Cardiac fibroblast (primary cell): ENCODE results near the gene TMEM92.

Experiments
- DNase-seq, 2 donors: peaks; one replicate each; pipeline versions ENCODE4 v3.0.0 to v3.0.0-alpha.2; 2010; ENCODE audit warnings: low read depth in 2 of 2
- H3K4me3 ChIP-seq, 2 donors: replicated peaks in 1 of 2; 1 replicate in 1 of 2; 2 replicates in 1 of 2; pipeline ENCODE4 v1.5.1; 2011; ENCODE audit warnings: low read depth in 2 of 2, low read length in 2 of 2, mild to moderate bottlenecking in 2 of 2, moderate library complexity in 1 of 2
- CTCF ChIP-seq: IDR thresholded peaks from one replicate; pipeline ENCODE4 v1.5.1; 2011; ENCODE audit warnings: low read depth, mild to moderate bottlenecking, low read length, inconsistent platforms

The TMEM92 gene

GRCh38 chr17:50240851-50241250 lies 33.4 kb upstream of the TMEM92 start:
- no peak for TF ChIP-seq CTCF
- H3K4me3 ChIP-seq: no peak overlapping the region
- peak; percentile 49 to 69 for DNase-seq

- H3K4me3 ChIP-seq: no peak overlapping the region
- DNase-seq: no peak
- no peak for TF ChIP-seq CTCF
Measured at GRCh38 chr17:50241431-50241830, 32.8 kb upstream of the TMEM92 start.

DNA sequence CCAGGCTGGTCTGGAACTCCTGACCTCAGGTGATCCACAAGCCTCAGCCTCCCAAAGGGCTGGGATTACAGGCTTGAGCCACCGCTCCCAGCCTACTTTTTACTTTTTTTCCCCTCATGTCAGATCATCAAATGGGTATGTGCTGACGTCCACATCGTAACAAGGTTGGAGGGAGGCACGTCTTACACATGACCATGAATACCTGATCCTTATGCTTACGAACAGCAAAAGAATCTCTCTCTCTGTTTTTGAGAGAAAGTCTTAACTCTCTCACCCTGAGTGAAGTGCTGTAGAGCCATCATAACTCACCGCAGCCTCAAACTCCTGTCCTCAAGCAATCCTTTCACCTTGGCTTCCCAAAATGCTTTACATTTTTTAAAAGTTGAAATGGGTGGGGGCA lies 29.5 kb upstream of the TMEM92 start:
- DNase-seq: no peak
- no peak overlapping the region for H3K4me3 ChIP-seq
- TF ChIP-seq CTCF: no peak

GRCh38 chr17:50248255-50248654 lies 26.0 kb upstream of the TMEM92 start:
- TF ChIP-seq CTCF: no peak
- H3K4me3 ChIP-seq: no peak overlapping the region
- no peak for DNase-seq

- no peak for DNase-seq
- TF ChIP-seq CTCF: no peak
- no peak overlapping the region for H3K4me3 ChIP-seq
Measured at GRCh38 chr17:50252781-50253180, 21.5 kb upstream of the TMEM92 start.

DNA sequence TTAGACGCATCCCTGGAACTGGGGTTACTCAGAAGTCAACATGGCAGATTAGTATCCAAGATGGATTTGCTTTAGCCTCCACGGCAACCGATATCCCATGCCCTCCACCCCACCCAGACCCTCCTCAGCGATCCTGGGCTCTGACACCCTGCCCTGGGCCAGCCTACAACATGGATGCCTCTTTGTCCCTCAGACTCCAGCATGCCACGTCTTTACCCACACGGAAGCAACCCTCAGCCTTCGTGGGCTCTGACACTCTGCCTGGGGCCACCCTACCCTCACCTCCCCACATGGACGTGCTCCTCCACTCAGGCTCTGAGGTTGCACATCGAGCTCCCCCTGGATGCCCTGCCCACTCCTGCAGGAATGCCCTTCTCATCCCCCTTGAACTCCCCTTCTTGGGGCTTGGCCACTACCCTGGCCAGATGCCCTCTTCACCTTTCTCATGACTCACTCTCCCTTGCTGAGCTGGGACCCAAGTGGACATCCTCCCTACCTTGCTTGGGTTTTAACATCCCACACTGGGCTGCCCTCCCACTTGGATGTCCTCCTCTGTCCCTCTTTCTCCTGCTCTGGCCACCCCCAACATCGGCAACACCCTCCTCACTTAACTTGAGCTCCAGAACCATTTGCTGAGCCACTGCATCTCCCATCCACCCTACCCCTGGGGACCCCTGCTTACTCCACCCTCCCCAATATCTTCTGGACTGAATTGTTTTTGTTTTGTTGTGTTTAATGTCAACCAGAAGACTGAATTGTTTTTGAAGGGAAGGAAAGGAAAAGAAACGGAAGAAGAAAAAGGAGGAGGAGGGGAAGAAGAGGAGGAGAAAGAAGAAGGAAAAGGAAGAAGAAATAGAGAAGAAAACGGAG lies 18.3 kb upstream of the TMEM92 start:
- TF ChIP-seq CTCF: no peak
- no peak overlapping the region for H3K4me3 ChIP-seq
- DNase-seq: no peak
